Heart right ventricle (tissue), 16 donors: ENCODE results near the gene NR1D1. TPM values are rescaled to one million over a fixed set of nuclear protein-coding genes. Genes with fewer than 3 reads are reported as not detected.
A peak's percentile ranks its signal among the peaks of the same experiment; 100 is the strongest.

ENCODE experiments used
- ATAC-seq, 8 donors: fragments of 200-7000 bp; cut with Tn5 transposase; one replicate each; pipeline ENCODE4 v1.9.1; 2020; ENCODE audit warnings: mild to moderate bottlenecking in 8 of 8, moderate library complexity in 8 of 8, moderate number of reproducible peaks in 1 of 8
- DNase-seq, 2 donors: peaks; one replicate each; pipeline ENCODE4 v3.0.0-alpha.2; 2020
- H3K27ac ChIP-seq, 10 donors: fragments of 200-600 bp; sonication (generic) in 2 of 10; one replicate each; pipeline versions ENCODE4 v1.5.0 to v1.8.0; 2020 to 2022; ENCODE audit warnings: mild to moderate bottlenecking in 3 of 10
- H3K27me3 ChIP-seq, 7 donors: fragments of 200-600 bp; one replicate each; pipeline ENCODE4 v1.8.0; 2021 to 2022; ENCODE audit warnings: mild to moderate bottlenecking in 2 of 7
- H3K36me3 ChIP-seq, 9 donors: fragments of 200-600 bp; sonication (generic) in 1 of 9; one replicate each; pipeline versions ENCODE4 v1.5.0 to v1.8.0; 2020 to 2022; ENCODE audit warnings: mild to moderate bottlenecking in 2 of 9
- H3K4me1 ChIP-seq, 9 donors: fragments of 200-600 bp; sonication (generic) in 1 of 9; one replicate each; pipeline versions ENCODE4 v1.5.0 to v1.8.0; 2020 to 2022; ENCODE audit warnings: mild to moderate bottlenecking in 4 of 9
- H3K4me3 ChIP-seq, 10 donors: fragments of 200-600 bp; sonication (generic) in 2 of 10; one replicate each; pipeline versions ENCODE4 v1.5.0 to v1.8.0; 2020 to 2022; ENCODE audit warnings: mild to moderate bottlenecking in 7 of 10, moderate library complexity in 2 of 10
- H3K9me3 ChIP-seq, 11 donors: fragments of 200-600 bp in 10 of 11; sonication (generic) in 2 of 11; one replicate each; pipeline versions ENCODE4 v1.5.0 to v1.8.0; 2013 to 2022; ENCODE audit warnings: mild to moderate bottlenecking in 2 of 11, control low read depth in 1 of 11, moderate library complexity in 1 of 11
- WGBS, 2 donors: extraction: QIAGEN DNeasy Blood & Tissue Kit; methylation state at CpG; one replicate each; pipeline ENCODE4 v1.1.7; 2013; ENCODE audit warnings: inconsistent platforms in 1 of 2; 5-methylcytosine and 5-hydroxymethylcytosine counted together
- intact Hi-C, 10 donors: fragments of 100-400 bp; cut with DNase I; formaldehyde crosslinking; loops; one replicate each; pipeline versions ENCODE4 v1.11.1 to v1.14.2; 2022
- polyA plus RNA-seq, 2 donors: library from polyadenylated mRNA; stranded (reverse); fragments of 200-250 nt; gene quantifications; one replicate each; pipeline ENCODE4 v1.2.3, GENCODE V29; 2013
- total RNA-seq, 10 donors: library from RNA; stranded (reverse); fragmentation: NEBNext Ultra II Directional in 3 of 10; extraction: Animal tissue kit (Norgen Biotek cat#: 25700) in 3 of 10; gene quantifications; one replicate each; pipeline versions ENCODE4 v1.2.1 to v1.2.4, GENCODE V29; 2021 to 2023
- TF ChIP-seq, protein P1 (sequence below), 9 donors: fragments of 200-600 bp; sonication (generic) in 2 of 9; IDR thresholded peaks; one replicate each; pipeline versions ENCODE4 v1.5.0 to v1.8.0; 2021 to 2022; ENCODE audit warnings: antibody characterized with exemption in 9 of 9, mild to moderate bottlenecking in 5 of 9, moderate library complexity in 1 of 9
- donor health status: Arrhythmogenic right ventricular cardiomyopathy.
- donor health status: ischemic (EF 13 %, LVEDD 7.1; RV severe dilation, severe dysfunction).
- donor health status: healthy with polysubstance abuse.
- donor health status: DM: no; HTN: yes; CAD: no.
- donor health status: DM: no; HTN: no; CAD: no.
- donor health status: ischemic (EF 25% LVEDD 6.9; RV normal size, moderate dysfunction).
- donor health status: ischemic (EF 25% LVEDD 5.7; RV mildly dilated, moderate dysfunction).
- donor health status: healthy.
- donor health status: DM: yes; HTN: yes; CAD: no.
- donor health status: Ischemic cardiomyopathy.
- donor health status: ischemic (EF 35%, LVEDD 5.7; RV mildly dilated, moderate dysfunction).
- donor health status: nonischemic (EF 11% LVEDD 7.7; RV severe dilation, severe dysfunction).
- donor health status: DM: yes; HTN: yes; CAD: no.
- donor health status: PGD.
- donor health status: ischemic (EF 29% LVEDD 5.4; RV normal size, mild dysfunction).
- donor health status: nonischemic (EF 23%, LVEDD 6.1; RV moderate dilation, normal function).

Gene NR1D1
- total and polyA plus RNA-seq, 12 donors, result 5.5 to 41.3 (median 25.1) TPM

GRCh38 chr17:40073454-40074174 is 26.8 kb downstream of the NR1D1 start:
- ATAC-seq (no peak), DNase-seq (no peak)
- H3K4me1 ChIP-seq, result peaks cover 58 to 92% (median 83%) of the 10 kb centered on the region in 9 donors
- peak overlapping the region in 1 of 10 donors; percentile 48 for H3K4me3 ChIP-seq
- no peaks in the 10 kb centered on the region for H3K9me3 ChIP-seq
- TF ChIP-seq, protein P1, sequence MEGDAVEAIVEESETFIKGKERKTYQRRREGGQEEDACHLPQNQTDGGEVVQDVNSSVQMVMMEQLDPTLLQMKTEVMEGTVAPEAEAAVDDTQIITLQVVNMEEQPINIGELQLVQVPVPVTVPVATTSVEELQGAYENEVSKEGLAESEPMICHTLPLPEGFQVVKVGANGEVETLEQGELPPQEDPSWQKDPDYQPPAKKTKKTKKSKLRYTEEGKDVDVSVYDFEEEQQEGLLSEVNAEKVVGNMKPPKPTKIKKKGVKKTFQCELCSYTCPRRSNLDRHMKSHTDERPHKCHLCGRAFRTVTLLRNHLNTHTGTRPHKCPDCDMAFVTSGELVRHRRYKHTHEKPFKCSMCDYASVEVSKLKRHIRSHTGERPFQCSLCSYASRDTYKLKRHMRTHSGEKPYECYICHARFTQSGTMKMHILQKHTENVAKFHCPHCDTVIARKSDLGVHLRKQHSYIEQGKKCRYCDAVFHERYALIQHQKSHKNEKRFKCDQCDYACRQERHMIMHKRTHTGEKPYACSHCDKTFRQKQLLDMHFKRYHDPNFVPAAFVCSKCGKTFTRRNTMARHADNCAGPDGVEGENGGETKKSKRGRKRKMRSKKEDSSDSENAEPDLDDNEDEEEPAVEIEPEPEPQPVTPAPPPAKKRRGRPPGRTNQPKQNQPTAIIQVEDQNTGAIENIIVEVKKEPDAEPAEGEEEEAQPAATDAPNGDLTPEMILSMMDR (IDR thresholded peaks at IDR 0.05), result no peak
- peak overlapping the region; percentile 82 to 99 (median 90) for H3K27ac ChIP-seq
- WGBS, 2 donors, result 72 to 75% methylated on average over 7 of the region's 7 CpGs
- peaks cover 0 to 40% (median 21%) of the 10 kb centered on the region in 9 donors for H3K36me3 ChIP-seq
- intact Hi-C loops, result loop anchor here in 1 of 10 donors (2.0 kb wide), 1 partner anchor 25 kb away; no protein-coding TSS in a partner anchor
- no peaks in the 10 kb centered on the region for H3K27me3 ChIP-seq

- Histone ChIP-seq H3K4me1 (peaks cover 64 to 99% (median 91%) of the 10 kb centered on the region in 9 donors), H3K9me3 (no peaks in the 10 kb centered on the region), H3K36me3 (peaks cover 0 to 32% (median 14%) of the 10 kb centered on the region in 9 donors), H3K27ac (peak overlapping the region; percentile 82 to 99 (median 90)), H3K27me3 (no peaks in the 10 kb centered on the region), H3K4me3 (peak overlapping the region in 5 of 10 donors; percentile 28 to 48 (median 31))
- DNase-seq, result peak in 1 of 2 donors; percentile 22
- 26 to 34% methylated on average over 8 of the region's 8 CpGs for WGBS, 2 donors
- peak in 1 of 8 donors; percentile 0 for ATAC-seq
- intact Hi-C loops, result no loop called here
- TF ChIP-seq, protein P1 (IDR thresholded peaks at IDR 0.05), result no peak
Measured at GRCh38 chr17:40072735-40073346, 27.5 kb downstream of the NR1D1 start.

DNA sequence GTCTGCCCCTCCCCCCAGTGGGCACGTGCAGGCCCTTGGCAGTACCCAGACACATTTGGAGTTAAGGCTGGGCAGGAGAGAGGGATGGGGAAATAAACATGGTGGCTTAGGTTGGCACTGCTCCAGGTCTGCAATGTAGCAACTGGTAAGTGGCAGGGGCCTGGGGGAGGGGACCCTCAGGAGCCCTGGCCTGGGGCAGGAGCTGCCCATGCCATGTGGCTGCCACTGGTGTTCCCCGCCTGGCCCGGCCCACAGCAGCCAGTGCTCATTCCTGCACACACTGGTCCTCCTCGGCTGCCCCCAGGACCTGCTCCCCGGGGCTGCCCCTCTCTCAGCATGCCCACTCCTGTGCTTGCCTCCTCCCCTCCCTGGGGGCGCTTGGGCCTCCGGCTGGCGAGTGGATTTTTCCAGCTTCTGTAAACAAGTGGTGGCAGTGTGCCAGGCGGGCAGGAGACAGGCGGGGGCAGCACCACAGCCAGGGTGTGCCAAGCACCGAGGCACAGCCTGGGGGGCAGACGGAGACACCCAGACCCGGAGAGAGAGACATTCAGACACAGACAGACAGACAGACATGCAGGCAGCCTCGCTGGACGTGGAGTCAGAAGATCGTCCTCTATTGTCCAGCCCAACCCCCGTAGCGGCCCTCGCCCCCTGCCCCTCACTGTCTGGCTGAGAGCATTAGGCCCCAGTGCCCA is 28.2 kb downstream of the NR1D1 start:
- H3K27me3 ChIP-seq, result no peaks in the 10 kb centered on the region
- H3K4me3 ChIP-seq, result peak overlapping the region in 5 of 10 donors; percentile 28 to 48 (median 31)
- intact Hi-C loops, result no loop called here
- 5 to 10% methylated on average over 19 of the region's 19 CpGs for WGBS, 2 donors
- TF ChIP-seq, protein P1 (IDR thresholded peaks at IDR 0.05), result no peak
- H3K4me1 ChIP-seq, result peaks cover 64 to 100% (median 96%) of the 10 kb centered on the region in 9 donors
- H3K27ac ChIP-seq, result peak overlapping the region; percentile 82 to 99 (median 90)
- DNase-seq (peak; percentile 67 to 76), ATAC-seq (peak; percentile 0 to 57 (median 22))
- H3K9me3 ChIP-seq, result no peaks in the 10 kb centered on the region
- H3K36me3 ChIP-seq, result peaks cover 0 to 26% (median 11%) of the 10 kb centered on the region in 9 donors
